ENCODE data around the gene STAT5B.

Gene STAT5B

GRCh38 chr17:42180922-42181850 is 95.0 kb downstream of the STAT5B start, which contains the start of gene KCNH4:
TSS of gene KCNH4 (minus strand) at chr17:42181142. CDS start at chr17:42180945, 197 bp downstream.
- peaks cover 9% of the 10 kb centered on the region for H3K4me1 ChIP-seq (ENCODE audit: control insufficient read depth, insufficient read depth, low read length)
- peaks cover 15% of the 10 kb centered on the region for H3K27me3 ChIP-seq (ENCODE audit: control insufficient read depth, insufficient read depth, low read length)
- no peak within 1 kb of the TSS for H3K27ac ChIP-seq (ENCODE audit: low read depth, low read length)
- H3K36me3 ChIP-seq (ENCODE audit: control insufficient read depth, insufficient read depth, low read length), result no peaks in the 10 kb centered on the region
- H3K9ac ChIP-seq (ENCODE audit: low read length), result no peak within 1 kb of the TSS
- H3K4me3 ChIP-seq (ENCODE audit: low read length), result peak within 1 kb of the TSS; percentile 17

GRCh38 chr17:42180411-42180921 is 95.7 kb downstream of the STAT5B start:
- Histone ChIP-seq H3K27me3 (ENCODE audit: control insufficient read depth, insufficient read depth, low read length) (peaks cover 15% of the 10 kb centered on the region), H3K36me3 (ENCODE audit: control insufficient read depth, insufficient read depth, low read length) (no peaks in the 10 kb centered on the region), H3K4me3 (ENCODE audit: low read length) (no peak overlapping the region), H3K27ac (ENCODE audit: low read depth, low read length) (no peak overlapping the region), H3K9ac (ENCODE audit: low read length) (no peak overlapping the region), H3K4me1 (ENCODE audit: control insufficient read depth, insufficient read depth, low read length) (peaks cover 9% of the 10 kb centered on the region)

- Histone ChIP-seq H3K27ac (ENCODE audit: low read depth, low read length) (no peak overlapping the region), H3K27me3 (ENCODE audit: control insufficient read depth, insufficient read depth, low read length) (peaks cover 15% of the 10 kb centered on the region), H3K4me1 (ENCODE audit: control insufficient read depth, insufficient read depth, low read length) (peaks cover 9% of the 10 kb centered on the region), H3K9ac (ENCODE audit: low read length) (no peak overlapping the region), H3K36me3 (ENCODE audit: control insufficient read depth, insufficient read depth, low read length) (no peaks in the 10 kb centered on the region), H3K4me3 (ENCODE audit: low read length) (no peak overlapping the region)
Measured at GRCh38 chr17:42179911-42180410, 96.2 kb downstream of the STAT5B start.

- H3K27ac ChIP-seq (ENCODE audit: low read depth, low read length), result no peak overlapping the region
- H3K36me3 ChIP-seq (ENCODE audit: control insufficient read depth, insufficient read depth, low read length), result no peaks in the 10 kb centered on the region
- H3K4me3 ChIP-seq (ENCODE audit: low read length), result no peak overlapping the region
- H3K27me3 ChIP-seq (ENCODE audit: control insufficient read depth, insufficient read depth, low read length), result peaks cover 15% of the 10 kb centered on the region
- peaks cover 5% of the 10 kb centered on the region for H3K4me1 ChIP-seq (ENCODE audit: control insufficient read depth, insufficient read depth, low read length)
- no peak overlapping the region for H3K9ac ChIP-seq (ENCODE audit: low read length)
Measured at GRCh38 chr17:42179335-42179734, 96.9 kb downstream of the STAT5B start.

GRCh38 chr17:42178817-42179216 is 97.4 kb downstream of the STAT5B start:
- Histone ChIP-seq H3K9ac (ENCODE audit: low read length) (no peak overlapping the region), H3K4me1 (ENCODE audit: control insufficient read depth, insufficient read depth, low read length) (peaks cover 4% of the 10 kb centered on the region), H3K27me3 (ENCODE audit: control insufficient read depth, insufficient read depth, low read length) (peaks cover 15% of the 10 kb centered on the region), H3K4me3 (ENCODE audit: low read length) (no peak overlapping the region), H3K36me3 (ENCODE audit: control insufficient read depth, insufficient read depth, low read length) (no peaks in the 10 kb centered on the region), H3K27ac (ENCODE audit: low read depth, low read length) (no peak overlapping the region)

- Histone ChIP-seq H3K4me1 (ENCODE audit: control insufficient read depth, insufficient read depth, low read length) (no peaks in the 10 kb centered on the region), H3K27me3 (ENCODE audit: control insufficient read depth, insufficient read depth, low read length) (peaks cover 15% of the 10 kb centered on the region), H3K27ac (ENCODE audit: low read depth, low read length) (no peak overlapping the region), H3K9ac (ENCODE audit: low read length) (no peak overlapping the region), H3K36me3 (ENCODE audit: control insufficient read depth, insufficient read depth, low read length) (no peaks in the 10 kb centered on the region), H3K4me3 (ENCODE audit: low read length) (no peak overlapping the region)
Measured at GRCh38 chr17:42177684-42178083, 98.5 kb downstream of the STAT5B start.

- no peak overlapping the region for H3K27ac ChIP-seq (ENCODE audit: low read depth, low read length)
- H3K27me3 ChIP-seq (ENCODE audit: control insufficient read depth, insufficient read depth, low read length), result peaks cover 2% of the 10 kb centered on the region
- no peak overlapping the region for H3K9ac ChIP-seq (ENCODE audit: low read length)
- H3K4me1 ChIP-seq (ENCODE audit: control insufficient read depth, insufficient read depth, low read length), result no peaks in the 10 kb centered on the region
- no peak overlapping the region for H3K4me3 ChIP-seq (ENCODE audit: low read length)
- no peaks in the 10 kb centered on the region for H3K36me3 ChIP-seq (ENCODE audit: control insufficient read depth, insufficient read depth, low read length)
Measured at GRCh38 chr17:42174126-42174783, 101.9 kb downstream of the STAT5B start.

- H3K9ac ChIP-seq (ENCODE audit: low read length), result no peak overlapping the region
- no peak overlapping the region for H3K4me3 ChIP-seq (ENCODE audit: low read length)
- no peaks in the 10 kb centered on the region for H3K4me1 ChIP-seq (ENCODE audit: control insufficient read depth, insufficient read depth, low read length)
- H3K27me3 ChIP-seq (ENCODE audit: control insufficient read depth, insufficient read depth, low read length), result no peaks in the 10 kb centered on the region
- H3K36me3 ChIP-seq (ENCODE audit: control insufficient read depth, insufficient read depth, low read length), result no peaks in the 10 kb centered on the region
- H3K27ac ChIP-seq (ENCODE audit: low read depth, low read length), result no peak overlapping the region
Measured at GRCh38 chr17:42171831-42172230, 104.4 kb downstream of the STAT5B start.

GRCh38 chr17:42169351-42169750 is 106.8 kb downstream of the STAT5B start:
- Histone ChIP-seq H3K4me3 (ENCODE audit: low read length) (no peak overlapping the region), H3K27me3 (ENCODE audit: control insufficient read depth, insufficient read depth, low read length) (no peaks in the 10 kb centered on the region), H3K4me1 (ENCODE audit: control insufficient read depth, insufficient read depth, low read length) (no peaks in the 10 kb centered on the region), H3K36me3 (ENCODE audit: control insufficient read depth, insufficient read depth, low read length) (no peaks in the 10 kb centered on the region), H3K9ac (ENCODE audit: low read length) (no peak overlapping the region), H3K27ac (ENCODE audit: low read depth, low read length) (no peak overlapping the region)

GRCh38 chr17:42167807-42168206 is 108.4 kb downstream of the STAT5B start:
- Histone ChIP-seq H3K4me3 (ENCODE audit: low read length) (no peak overlapping the region), H3K27ac (ENCODE audit: low read depth, low read length) (no peak overlapping the region), H3K27me3 (ENCODE audit: control insufficient read depth, insufficient read depth, low read length) (no peaks in the 10 kb centered on the region), H3K9ac (ENCODE audit: low read length) (no peak overlapping the region), H3K36me3 (ENCODE audit: control insufficient read depth, insufficient read depth, low read length) (no peaks in the 10 kb centered on the region), H3K4me1 (ENCODE audit: control insufficient read depth, insufficient read depth, low read length) (no peaks in the 10 kb centered on the region)

- H3K27me3 ChIP-seq (ENCODE audit: control insufficient read depth, insufficient read depth, low read length), result no peaks in the 10 kb centered on the region
- no peaks in the 10 kb centered on the region for H3K4me1 ChIP-seq (ENCODE audit: control insufficient read depth, insufficient read depth, low read length)
- no peak overlapping the region for H3K27ac ChIP-seq (ENCODE audit: low read depth, low read length)
- no peaks in the 10 kb centered on the region for H3K36me3 ChIP-seq (ENCODE audit: control insufficient read depth, insufficient read depth, low read length)
- H3K4me3 ChIP-seq (ENCODE audit: low read length), result no peak overlapping the region
- no peak overlapping the region for H3K9ac ChIP-seq (ENCODE audit: low read length)
Measured at GRCh38 chr17:42166196-42166763, 109.9 kb downstream of the STAT5B start.

- Histone ChIP-seq H3K9ac (ENCODE audit: low read length) (no peak overlapping the region), H3K36me3 (ENCODE audit: control insufficient read depth, insufficient read depth, low read length) (no peaks in the 10 kb centered on the region), H3K4me3 (ENCODE audit: low read length) (no peak overlapping the region), H3K4me1 (ENCODE audit: control insufficient read depth, insufficient read depth, low read length) (no peaks in the 10 kb centered on the region), H3K27ac (ENCODE audit: low read depth, low read length) (no peak overlapping the region), H3K27me3 (ENCODE audit: control insufficient read depth, insufficient read depth, low read length) (no peaks in the 10 kb centered on the region)
Measured at GRCh38 chr17:42165751-42166150, 110.4 kb downstream of the STAT5B start.

All from rectal smooth muscle tissue (tissue), 1 donor.